ENCODE data around the gene DCAF10.

GRCh38 chr9:37790096-37790495, 10.5 kb upstream of the DCAF10 start:
- TF ChIP-seq CTCF (IDR thresholded peaks at IDR 0.05) (no peak), POLR2A (IDR thresholded peaks at IDR 0.05) (no peak)
